OCI-LY1 (cell line): Measurements from ENCODE around the gene KRTAP5-1.
A peak's percentile ranks its signal among the peaks of the same experiment; 100 is the strongest.

Source experiments
- H2AFZ ChIP-seq: fragments of 200-600 bp; sonication (generic), shearing (Covaris generic); 2 replicates; pipeline ENCODE4 v1.6.0; 2014; ENCODE audit warnings: antibody characterized with exemption, mild to moderate bottlenecking, low read length
- H3F3A ChIP-seq: fragments of 200-600 bp; sonication (generic), shearing (Covaris generic); 2 replicates; pipeline ENCODE4 v1.6.0; 2014; ENCODE audit warnings: mild to moderate bottlenecking, antibody characterized with exemption, low read length, moderate library complexity; ENCODE audit not compliant: insufficient read depth
- H3K27ac ChIP-seq: fragments of 200-600 bp; sonication (generic); 2 replicates; pipeline ENCODE4 v1.5.1; 2014; ENCODE audit warnings: low read length, mixed run types, mild to moderate bottlenecking, low read depth; ENCODE audit not compliant: poor library complexity, severe bottlenecking
- H3K27me3 ChIP-seq: fragments of 200-600 bp; sonication (generic); 2 replicates; pipeline ENCODE4 v1.6.0; 2014; ENCODE audit warnings: antibody characterized with exemption, mild to moderate bottlenecking, low read length, moderate library complexity; ENCODE audit not compliant: insufficient read depth
- H3K36me3 ChIP-seq: fragments of 200-600 bp; sonication (generic); 2 replicates; pipeline ENCODE4 v1.6.1; 2014; ENCODE audit warnings: mild to moderate bottlenecking, antibody characterized with exemption, low read length, moderate library complexity, mixed read lengths; ENCODE audit not compliant: insufficient read depth
- H3K4me1 ChIP-seq: fragments of 200-600 bp; sonication (generic); 2 replicates; pipeline ENCODE4 v1.5.1; 2014; ENCODE audit warnings: mild to moderate bottlenecking, low read length, moderate library complexity; ENCODE audit not compliant: insufficient read depth, severe bottlenecking
- H3K4me2 ChIP-seq: fragments of 200-600 bp; sonication (generic), shearing (Covaris generic); 2 replicates; pipeline ENCODE4 v1.6.1; 2014; ENCODE audit warnings: low read length
- H3K4me3 ChIP-seq: fragments of 200-600 bp; sonication (generic); 2 replicates; pipeline ENCODE4 v1.5.1; 2014; ENCODE audit warnings: low read length, low read depth, mild to moderate bottlenecking, mixed read lengths; ENCODE audit not compliant: poor library complexity, severe bottlenecking
- H3K79me2 ChIP-seq: fragments of 200-600 bp; shearing (Covaris generic); 2 replicates; pipeline ENCODE4 v1.6.1; 2016; ENCODE audit warnings: mixed run types, low read length, mixed read lengths; ENCODE audit not compliant: insufficient read depth
- H3K9ac ChIP-seq: fragments of 200-600 bp; sonication (generic), shearing (Covaris generic); 2 replicates; pipeline ENCODE4 v1.6.1; 2014; ENCODE audit warnings: mild to moderate bottlenecking, low read length, mixed read lengths
- H3K9me2 ChIP-seq: fragments of 200-600 bp; sonication (generic), shearing (Covaris generic); 2 replicates; pipeline ENCODE4 v1.6.1; 2014; ENCODE audit warnings: low read depth, mild to moderate bottlenecking, low read length, mixed read lengths
- H3K9me3 ChIP-seq: fragments of 200-600 bp; shearing (Covaris generic); 2 replicates; pipeline ENCODE4 v1.6.1; 2014; ENCODE audit warnings: low read length, mixed read lengths
- H4K20me1 ChIP-seq: fragments of 200-600 bp; sonication (generic), shearing (Covaris generic); 2 replicates; pipeline ENCODE4 v1.6.0; 2016; ENCODE audit warnings: mild to moderate bottlenecking, low read length; ENCODE audit not compliant: insufficient read depth
- CTCF ChIP-seq: fragments of 200-600 bp; sonication (generic), shearing (Covaris generic); IDR thresholded peaks from 2 replicates; pipeline ENCODE4 v1.5.1; 2017; ENCODE audit warnings: mild to moderate bottlenecking, antibody characterized with exemption, low read length, moderate library complexity, mixed read lengths
- EZH2 ChIP-seq: fragments of 200-600 bp; sonication (generic), shearing (Covaris generic); IDR thresholded peaks from 2 replicates; pipeline ENCODE4 v1.8.0; 2017; ENCODE audit warnings: borderline replicate concordance, mixed run types, mild to moderate bottlenecking, antibody characterized with exemption, low read length, moderate library complexity, mixed read lengths

The KRTAP5-1 gene

DNA sequence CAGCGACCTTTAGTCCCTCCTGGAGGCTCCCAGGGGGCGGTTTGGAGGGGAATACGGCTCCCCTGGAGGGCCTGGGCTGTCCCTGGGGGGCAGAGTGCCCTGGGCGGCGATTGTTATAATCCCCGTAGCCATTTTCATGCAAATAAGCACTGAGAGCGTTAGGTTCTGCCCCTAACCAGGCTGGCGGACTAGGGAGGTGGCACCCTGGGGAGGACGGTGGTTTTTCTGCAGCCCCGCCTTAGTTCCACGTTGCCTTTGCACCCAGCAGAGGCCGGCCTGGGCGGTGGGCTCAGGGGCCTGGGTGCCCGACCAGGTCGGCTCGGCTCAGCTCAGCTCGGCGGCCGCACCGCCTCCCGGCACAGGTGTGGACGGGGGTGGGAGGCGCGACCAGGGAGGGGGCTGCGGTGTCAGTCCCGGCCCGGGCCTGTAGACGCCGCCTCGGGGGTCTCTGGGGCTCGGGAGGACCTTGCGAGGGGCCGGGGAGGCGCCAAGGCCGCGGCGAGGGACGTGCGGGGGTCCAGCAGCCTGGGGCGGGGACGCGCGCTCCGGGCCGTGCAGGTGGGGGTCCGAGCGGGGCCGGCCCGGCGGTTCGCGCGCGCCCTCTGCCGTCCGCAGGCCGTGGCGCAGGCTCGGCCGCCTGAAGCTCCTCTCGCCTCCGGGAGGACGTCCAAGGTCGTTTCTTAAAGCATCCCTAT is 10.7 kb downstream of the KRTAP5-1 start:
- Histone ChIP-seq H3K36me3 (no peaks in the 10 kb centered on the region), H2AFZ (no peak overlapping the region), H3K27ac (no peak overlapping the region), H3K27me3 (peaks cover 2% of the 10 kb centered on the region; the same call in 1 of the 2 replicates), H3K79me2 (no peaks in the 10 kb centered on the region), H3K9me3 (no peaks in the 10 kb centered on the region), H3K9ac (no peak overlapping the region), H3F3A (no peaks in the 10 kb centered on the region), H3K4me1 (peaks cover 8% of the 10 kb centered on the region), H3K9me2 (no peaks in the 10 kb centered on the region), H3K4me3 (peak overlapping the region; percentile 50), H4K20me1 (no peaks in the 10 kb centered on the region), H3K4me2 (peak overlapping the region; percentile 69)
- TF ChIP-seq CTCF (peak; percentile 53), EZH2 (no peak)

DNA sequence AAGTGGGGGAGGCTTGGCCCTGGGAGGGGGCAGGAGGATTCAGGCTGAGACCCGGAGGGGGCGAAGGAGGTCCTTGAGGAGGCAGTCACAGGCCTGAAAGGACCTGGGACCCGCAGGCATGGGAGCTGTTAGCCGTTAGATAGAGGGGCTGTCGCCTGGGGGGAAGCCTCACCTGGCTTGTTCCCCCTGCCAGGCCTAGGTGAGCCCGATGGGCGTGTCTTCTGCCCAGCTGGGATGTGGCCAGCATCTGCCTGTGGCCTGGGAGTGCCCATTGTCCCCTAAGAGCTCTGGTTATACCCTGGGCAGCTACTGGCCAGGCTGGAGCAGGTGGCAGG is 11.2 kb downstream of the KRTAP5-1 start:
- Histone ChIP-seq H3K9me2 (no peaks in the 10 kb centered on the region), H3F3A (no peaks in the 10 kb centered on the region), H3K4me3 (no peak overlapping the region), H3K27ac (no peak overlapping the region), H2AFZ (no peak overlapping the region), H3K9ac (no peak overlapping the region), H3K4me1 (peaks cover 8% of the 10 kb centered on the region), H3K9me3 (no peaks in the 10 kb centered on the region), H3K27me3 (peaks cover 5% of the 10 kb centered on the region; the same call in 1 of the 2 replicates), H3K4me2 (peak overlapping the region; percentile 69; the same call in 1 of the 2 replicates), H3K36me3 (no peaks in the 10 kb centered on the region), H3K79me2 (no peaks in the 10 kb centered on the region), H4K20me1 (no peaks in the 10 kb centered on the region)
- TF ChIP-seq CTCF (no peak), EZH2 (no peak)

DNA sequence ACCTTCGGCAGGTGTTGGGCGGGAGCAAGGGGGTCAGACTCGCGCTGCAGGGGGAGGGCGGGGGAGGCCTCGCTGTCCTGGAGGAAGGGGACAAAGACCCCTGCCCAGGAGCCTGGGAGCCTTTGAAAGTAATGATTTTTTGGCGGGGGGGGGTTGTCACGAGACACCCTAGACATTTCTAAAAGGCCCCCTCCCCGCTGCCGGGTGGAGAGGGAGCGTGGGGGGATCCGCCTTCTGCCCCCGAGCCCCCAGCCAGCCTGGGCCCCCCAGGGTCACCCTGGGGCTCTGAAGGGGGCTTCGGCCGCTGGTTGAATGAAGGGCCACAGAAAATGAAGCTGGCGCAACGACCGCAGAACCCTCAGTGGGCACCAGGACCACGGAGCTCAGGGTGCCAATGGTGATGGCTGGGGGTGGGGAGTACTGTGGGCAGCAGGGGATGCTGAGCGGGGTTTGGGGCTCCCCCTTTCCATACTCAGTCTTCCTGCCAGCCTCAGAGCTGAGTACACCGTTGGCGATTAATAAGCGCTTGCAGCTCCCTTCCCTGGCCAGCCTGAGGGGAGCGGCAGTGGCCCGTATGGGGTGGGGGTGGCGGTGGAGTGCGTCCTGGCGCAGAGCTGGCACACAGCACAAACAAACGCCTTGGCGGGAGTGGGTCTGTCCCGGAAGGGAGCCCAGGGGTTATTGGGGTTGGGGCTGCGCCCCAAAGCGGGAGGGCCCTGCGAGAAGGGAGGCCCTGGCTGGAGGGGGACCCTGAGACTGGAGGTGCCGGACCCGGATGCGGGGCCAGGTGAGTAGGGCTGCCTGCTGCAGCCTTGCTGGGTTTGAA is 11.8 kb downstream of the KRTAP5-1 start:
- Histone ChIP-seq H4K20me1 (no peaks in the 10 kb centered on the region), H3K27ac (no peak overlapping the region), H2AFZ (no peak overlapping the region), H3K4me1 (peaks cover 8% of the 10 kb centered on the region), H3F3A (no peaks in the 10 kb centered on the region), H3K9ac (no peak overlapping the region), H3K36me3 (no peaks in the 10 kb centered on the region), H3K27me3 (peaks cover 5% of the 10 kb centered on the region; the same call in 1 of the 2 replicates), H3K9me3 (no peaks in the 10 kb centered on the region), H3K4me2 (peak overlapping the region; percentile 68), H3K79me2 (no peaks in the 10 kb centered on the region), H3K9me2 (no peaks in the 10 kb centered on the region), H3K4me3 (peak overlapping the region; percentile 61)
- TF ChIP-seq CTCF (no peak), EZH2 (no peak)
